WI38 (cell line): Measurements from ENCODE around the gene CIB1.
"Not testable (repeated sequence)": the region's sequence is repeated elsewhere in the genome, so short reads cannot be mapped to it uniquely, and the experiment has no call there.

Experiments used
- H3K4me3 ChIP-seq: 2 replicates; pipeline ENCODE4 v1.5.1; 2011; ENCODE audit warnings: low read depth, mild to moderate bottlenecking, control low read depth, low read length
- CTCF ChIP-seq: IDR thresholded peaks from 2 replicates; pipeline ENCODE4 v1.5.1; 2012; ENCODE audit warnings: low read depth, mild to moderate bottlenecking, control low read depth, low read length

Gene CIB1

GRCh38 chr15:90233387-90234095 lies at the start of gene CIB1:
Gene CIB1, minus strand, starts transcription at chr15:90233941. Its CDS starts 56 bp downstream, at chr15:90233885.
- no peak for TF ChIP-seq CTCF
- peak within 1 kb of the TSS; percentile 81 for H3K4me3 ChIP-seq

GRCh38 chr15:90281637-90282036 lies 47.9 kb upstream of the CIB1 start:
- not testable (repeated sequence) for H3K4me3 ChIP-seq

- not testable (repeated sequence) for H3K4me3 ChIP-seq
These were observed 47.0 kb upstream of the CIB1 start for GRCh38 chr15:90280743-90281142.

GRCh38 chr15:90278467-90278866 lies 44.7 kb upstream of the CIB1 start:
- not testable (repeated sequence) for H3K4me3 ChIP-seq

- no peak overlapping the region for H3K4me3 ChIP-seq
- TF ChIP-seq CTCF, result no peak
These were observed 37.9 kb upstream of the CIB1 start for GRCh38 chr15:90271459-90272166.

- no peak for TF ChIP-seq CTCF
These were observed 36.9 kb upstream of the CIB1 start for GRCh38 chr15:90270502-90271150.

GRCh38 chr15:90268415-90268814 lies 34.7 kb upstream of the CIB1 start:
- TF ChIP-seq CTCF, result no peak
- H3K4me3 ChIP-seq, result no peak overlapping the region

More at GRCh38 chr15:90270502-90271150, 36.9 kb upstream of the CIB1 start:
- H3K4me3 ChIP-seq, result no peak overlapping the region

- peak overlapping the region; percentile 88 for H3K4me3 ChIP-seq
- no peak for TF ChIP-seq CTCF
These were observed 32.7 kb upstream of the CIB1 start for GRCh38 chr15:90266485-90266884.
